ENCODE data around the gene TBC1D2B.

Gene TBC1D2B

GRCh38 chr15:78061963-78062427 lies 15.5 kb downstream of the TBC1D2B start:
- TF ChIP-seq, protein P1, sequence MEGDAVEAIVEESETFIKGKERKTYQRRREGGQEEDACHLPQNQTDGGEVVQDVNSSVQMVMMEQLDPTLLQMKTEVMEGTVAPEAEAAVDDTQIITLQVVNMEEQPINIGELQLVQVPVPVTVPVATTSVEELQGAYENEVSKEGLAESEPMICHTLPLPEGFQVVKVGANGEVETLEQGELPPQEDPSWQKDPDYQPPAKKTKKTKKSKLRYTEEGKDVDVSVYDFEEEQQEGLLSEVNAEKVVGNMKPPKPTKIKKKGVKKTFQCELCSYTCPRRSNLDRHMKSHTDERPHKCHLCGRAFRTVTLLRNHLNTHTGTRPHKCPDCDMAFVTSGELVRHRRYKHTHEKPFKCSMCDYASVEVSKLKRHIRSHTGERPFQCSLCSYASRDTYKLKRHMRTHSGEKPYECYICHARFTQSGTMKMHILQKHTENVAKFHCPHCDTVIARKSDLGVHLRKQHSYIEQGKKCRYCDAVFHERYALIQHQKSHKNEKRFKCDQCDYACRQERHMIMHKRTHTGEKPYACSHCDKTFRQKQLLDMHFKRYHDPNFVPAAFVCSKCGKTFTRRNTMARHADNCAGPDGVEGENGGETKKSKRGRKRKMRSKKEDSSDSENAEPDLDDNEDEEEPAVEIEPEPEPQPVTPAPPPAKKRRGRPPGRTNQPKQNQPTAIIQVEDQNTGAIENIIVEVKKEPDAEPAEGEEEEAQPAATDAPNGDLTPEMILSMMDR (IDR thresholded peaks at IDR 0.05; ENCODE audit: low read depth, low read length, missing control alignments), result no peak
- DNase-seq (ENCODE audit: extremely low read depth, low read depth), result no peak
- peak overlapping the region; percentile 29 for H3K4me3 ChIP-seq (replicated peaks; ENCODE audit: low read depth, low read length)

DNA sequence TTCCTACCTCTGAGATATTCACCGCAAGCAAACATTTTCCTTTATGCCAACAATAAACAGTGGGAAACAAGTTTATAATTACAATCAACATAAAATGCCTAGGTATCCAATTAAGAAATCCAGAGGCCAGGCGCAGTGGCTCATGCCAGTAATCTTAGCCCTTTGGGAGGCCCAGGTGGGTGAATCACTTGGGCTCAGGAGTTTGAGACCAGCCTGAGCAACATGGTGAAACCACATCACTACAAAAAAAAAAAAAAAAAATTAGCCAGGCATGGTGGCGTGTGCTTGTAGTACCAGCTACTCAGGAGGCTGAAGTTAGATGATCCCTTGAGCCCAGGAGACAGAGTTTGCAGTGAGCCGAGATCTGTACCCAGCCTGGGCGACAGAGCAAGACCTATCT lies 17.3 kb downstream of the TBC1D2B start:
- no peak for DNase-seq (ENCODE audit: extremely low read depth, low read depth)
- TF ChIP-seq, protein P1 (IDR thresholded peaks at IDR 0.05; ENCODE audit: low read depth, low read length, missing control alignments), result no peak
- H3K4me3 ChIP-seq (replicated peaks; ENCODE audit: low read depth, low read length), result no peak overlapping the region

DNA sequence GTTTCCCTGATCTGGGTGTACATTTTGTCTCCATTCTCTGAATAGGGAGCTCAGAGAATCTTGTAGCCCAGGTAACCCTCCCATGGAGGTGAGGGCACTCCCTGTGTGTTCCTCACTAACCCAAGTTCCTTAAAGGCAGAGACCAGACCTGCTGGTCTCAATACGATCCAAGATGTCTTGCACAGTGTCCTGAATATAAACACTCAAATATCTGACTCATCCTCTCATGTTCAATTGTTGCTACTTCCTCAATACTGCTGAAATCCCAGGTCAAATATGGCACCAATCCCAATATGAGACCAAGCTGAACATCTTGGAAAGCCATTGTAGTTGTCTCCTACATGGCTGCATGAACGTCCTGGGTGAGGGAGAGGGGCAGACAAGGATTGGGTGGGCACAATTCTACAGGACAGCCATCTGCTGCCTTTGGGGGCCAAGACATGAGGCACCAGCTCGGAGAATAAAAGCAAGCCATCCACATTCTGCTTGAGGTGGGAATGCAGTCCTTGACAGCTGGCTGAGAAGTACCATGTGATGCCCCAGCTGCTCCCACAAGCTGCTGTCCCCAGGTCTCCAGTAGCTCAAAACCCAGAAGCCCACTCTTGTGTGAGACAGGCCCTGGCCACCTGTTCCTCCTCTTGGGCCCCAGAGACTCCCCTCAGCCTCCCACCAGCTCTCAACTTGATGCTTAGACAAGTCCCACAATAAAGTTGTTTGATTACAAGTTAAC lies 18.2 kb downstream of the TBC1D2B start:
- TF ChIP-seq, protein P1 (IDR thresholded peaks at IDR 0.05; ENCODE audit: low read depth, low read length, missing control alignments), result no peak
- no peak overlapping the region for H3K4me3 ChIP-seq (replicated peaks; ENCODE audit: low read depth, low read length)
- no peak for DNase-seq (ENCODE audit: extremely low read depth, low read depth)

GRCh38 chr15:78058401-78058935 lies 19.0 kb downstream of the TBC1D2B start:
- TF ChIP-seq, protein P1 (IDR thresholded peaks at IDR 0.05; ENCODE audit: low read depth, low read length, missing control alignments), result no peak

DNA sequence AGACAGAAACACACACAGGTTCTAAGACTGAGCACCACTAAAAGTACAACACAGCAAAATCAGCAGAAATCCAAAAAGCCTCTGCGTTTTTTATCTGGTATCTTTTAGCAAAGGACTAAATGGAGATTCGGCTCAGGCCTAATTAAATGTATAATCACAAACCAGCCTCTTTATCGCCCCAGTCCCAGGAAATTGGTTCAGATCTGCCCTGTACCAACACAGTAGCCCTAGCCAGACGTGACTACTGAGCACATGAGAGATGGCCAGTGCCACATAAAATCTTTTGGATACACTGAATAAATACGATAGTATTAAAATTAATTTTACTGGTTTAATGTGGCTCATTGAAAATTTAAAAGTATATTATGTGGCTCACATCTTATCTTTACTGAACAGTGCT lies 19.7 kb downstream of the TBC1D2B start:
- no peak overlapping the region for H3K4me3 ChIP-seq (replicated peaks; ENCODE audit: low read depth, low read length)
- TF ChIP-seq, protein P1 (IDR thresholded peaks at IDR 0.05; ENCODE audit: low read depth, low read length, missing control alignments), result no peak
- no peak for DNase-seq (ENCODE audit: extremely low read depth, low read depth)

More at GRCh38 chr15:78058401-78058935, 19.0 kb downstream of the TBC1D2B start:
- H3K4me3 ChIP-seq (replicated peaks; ENCODE audit: low read depth, low read length), result no peak overlapping the region
- DNase-seq (ENCODE audit: extremely low read depth, low read depth), result no peak

DNA sequence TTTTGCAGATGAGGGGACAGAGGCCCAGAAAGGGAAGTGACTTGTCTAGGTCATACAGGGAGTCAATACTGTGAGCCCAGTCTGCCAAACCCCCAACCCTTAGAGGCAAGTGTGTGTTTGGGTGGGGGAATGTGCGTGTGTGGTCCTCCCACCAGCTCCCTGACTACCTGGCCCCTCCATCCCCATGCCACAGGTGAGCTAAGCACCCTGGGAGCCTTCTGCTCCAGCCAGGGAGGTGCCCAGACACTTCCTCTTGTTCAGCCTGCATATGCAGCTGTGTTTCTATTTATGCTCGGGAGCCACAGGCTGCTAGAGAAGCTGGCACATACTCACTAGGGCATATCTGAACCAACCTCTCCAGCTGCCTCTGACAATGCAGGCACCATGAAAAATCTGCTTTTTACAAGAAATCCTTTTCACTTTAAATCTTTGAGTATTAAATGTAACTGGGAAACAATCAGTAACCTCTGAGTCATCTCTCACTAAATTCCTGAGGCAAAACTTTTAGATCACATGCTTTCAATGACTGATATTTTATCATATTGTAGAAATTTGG lies 20.7 kb downstream of the TBC1D2B start:
- DNase-seq (ENCODE audit: extremely low read depth, low read depth), result no peak
- no peak overlapping the region for H3K4me3 ChIP-seq (replicated peaks; ENCODE audit: low read depth, low read length)
- TF ChIP-seq, protein P1 (IDR thresholded peaks at IDR 0.05; ENCODE audit: low read depth, low read length, missing control alignments), result no peak

Measured in HFF-Myc (cell line).